ENCODE measurements around the gene JMJD8. TPM values are rescaled to one million over a fixed set of nuclear protein-coding genes. Genes with fewer than 3 reads are reported as not detected.

Gene JMJD8
- total and polyA plus RNA-seq, 9 of the 15 experiments (the other 6 are each of a cell fraction or from before 2014, with no cell fraction given), result 1.2 to 50.6 (median 29.3) TPM

DNA sequence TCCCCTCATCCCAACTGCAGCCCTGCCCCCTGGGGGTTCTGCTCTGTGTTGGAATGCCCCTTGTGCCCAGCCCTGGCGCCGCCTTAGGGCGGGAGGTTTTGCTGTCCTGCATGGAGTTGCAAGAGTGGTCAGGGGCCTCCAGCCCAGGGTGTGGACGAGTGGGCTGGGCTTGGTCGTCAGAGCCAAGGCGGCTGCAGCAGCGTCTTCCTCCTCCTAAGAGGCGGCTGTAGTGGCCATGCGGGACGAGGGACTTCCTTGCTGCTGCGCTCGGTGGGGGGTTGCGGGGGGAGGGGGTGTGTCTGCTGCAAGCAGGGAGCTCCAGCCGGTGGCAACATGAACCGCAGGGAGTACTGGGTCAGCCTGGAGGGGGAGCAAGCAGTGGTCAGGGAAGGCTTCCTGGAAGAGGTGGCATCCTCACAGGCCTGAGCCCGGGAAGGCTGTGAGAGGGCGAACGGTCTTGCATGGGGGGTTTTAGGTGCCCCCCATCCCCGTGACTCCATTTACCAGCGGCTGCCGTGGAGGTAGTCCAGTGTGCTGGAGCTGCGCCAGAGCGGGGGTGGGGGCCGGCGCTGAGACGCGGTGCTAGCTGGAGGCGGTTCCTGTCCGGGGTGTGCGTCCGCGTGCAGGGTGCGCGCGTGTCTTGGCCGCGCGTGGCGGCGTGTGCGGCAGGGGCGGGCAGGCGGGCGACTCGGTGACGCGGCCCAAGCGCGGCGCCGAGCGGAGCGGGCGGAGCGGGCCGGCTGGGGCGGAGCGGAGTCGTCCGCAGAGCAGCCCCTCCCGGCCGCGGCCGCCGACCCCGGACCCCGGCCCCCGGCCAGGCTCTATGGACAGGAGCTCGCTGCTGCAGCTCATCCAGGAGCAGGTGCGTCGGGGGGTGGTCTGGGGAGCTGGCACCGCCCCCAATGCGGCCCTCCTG lies 8.9 kb downstream of the JMJD8 start, which contains the start of gene RHBDL1 (continued):
- TF ChIP-seq, protein P1, sequence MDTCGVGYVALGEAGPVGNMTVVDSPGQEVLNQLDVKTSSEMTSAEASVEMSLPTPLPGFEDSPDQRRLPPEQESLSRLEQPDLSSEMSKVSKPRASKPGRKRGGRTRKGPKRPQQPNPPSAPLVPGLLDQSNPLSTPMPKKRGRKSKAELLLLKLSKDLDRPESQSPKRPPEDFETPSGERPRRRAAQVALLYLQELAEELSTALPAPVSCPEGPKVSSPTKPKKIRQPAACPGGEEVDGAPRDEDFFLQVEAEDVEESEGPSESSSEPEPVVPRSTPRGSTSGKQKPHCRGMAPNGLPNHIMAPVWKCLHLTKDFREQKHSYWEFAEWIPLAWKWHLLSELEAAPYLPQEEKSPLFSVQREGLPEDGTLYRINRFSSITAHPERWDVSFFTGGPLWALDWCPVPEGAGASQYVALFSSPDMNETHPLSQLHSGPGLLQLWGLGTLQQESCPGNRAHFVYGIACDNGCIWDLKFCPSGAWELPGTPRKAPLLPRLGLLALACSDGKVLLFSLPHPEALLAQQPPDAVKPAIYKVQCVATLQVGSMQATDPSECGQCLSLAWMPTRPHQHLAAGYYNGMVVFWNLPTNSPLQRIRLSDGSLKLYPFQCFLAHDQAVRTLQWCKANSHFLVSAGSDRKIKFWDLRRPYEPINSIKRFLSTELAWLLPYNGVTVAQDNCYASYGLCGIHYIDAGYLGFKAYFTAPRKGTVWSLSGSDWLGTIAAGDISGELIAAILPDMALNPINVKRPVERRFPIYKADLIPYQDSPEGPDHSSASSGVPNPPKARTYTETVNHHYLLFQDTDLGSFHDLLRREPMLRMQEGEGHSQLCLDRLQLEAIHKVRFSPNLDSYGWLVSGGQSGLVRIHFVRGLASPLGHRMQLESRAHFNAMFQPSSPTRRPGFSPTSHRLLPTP (IDR thresholded peaks at IDR 0.05; ENCODE audit: borderline replicate concordance, extremely low read depth, insufficient read length), result peak; percentile 90
- TF ChIP-seq CHD4 (IDR thresholded peaks at IDR 0.05; ENCODE audit: insufficient read depth, insufficient replicate concordance, low read depth, low read length, poor library complexity, severe bottlenecking) (peak; percentile 40), ARID4B (CRISPR knock-in tag; IDR thresholded peaks at IDR 0.05) (peak; percentile 79), ZNF239 (CRISPR knock-in tag; IDR thresholded peaks at IDR 0.05) (no peak), ZNF408 (CRISPR knock-in tag; IDR thresholded peaks at IDR 0.05; ENCODE audit: low read depth) (no peak), RBM22 (IDR thresholded peaks at IDR 0.05; ENCODE audit: low read depth, low read length, poor library complexity, severe bottlenecking) (peak; percentile 77), CHD1 (IDR thresholded peaks at IDR 0.05; ENCODE audit: low read length) (peak; percentile 50), GABPB1 (CRISPR knock-in tag; IDR thresholded peaks at IDR 0.05) (peak; percentile 45; the same call in 1 of the 2 replicates), NFYB (IDR thresholded peaks at IDR 0.05; ENCODE audit: extremely low read depth, insufficient read length) (no peak), CBX5 (IDR thresholded peaks at IDR 0.05; ENCODE audit: borderline replicate concordance, low read depth) (no peak), ZNF436 (CRISPR knock-in tag; IDR thresholded peaks at IDR 0.05) (peak; percentile 99), ZNF79 (CRISPR knock-in tag; IDR thresholded peaks at IDR 0.05; ENCODE audit: low read depth) (no peak), SP1 (CRISPR knock-in tag; IDR thresholded peaks at IDR 0.05) (peak; percentile 77), MEF2D (tag; conservative IDR thresholded peaks at IDR 0.05; ENCODE audit: low read depth) (no peak), HLTF (IDR thresholded peaks at IDR 0.05) (peak; percentile 60; the same call in 1 of the 2 replicates), MAX (CRISPR knock-in tag; IDR thresholded peaks at IDR 0.05) (peak; percentile 70), ATF3 (IDR thresholded peaks at IDR 0.05) (no peak), ATF3 (CRISPR knock-in tag; conservative IDR thresholded peaks at IDR 0.05) (no peak), ZBED1 (IDR thresholded peaks at IDR 0.05) (no peak)

Data from K562 (cell line).